HS-27A (cell line): ENCODE data around the gene NTN3.
"Not testable (repeated sequence)": the region's sequence is repeated elsewhere in the genome, so short reads cannot be mapped to it uniquely, and the experiment has no call there.

ENCODE experiments used
- DNase-seq: peaks from one replicate; pipeline ENCODE4 v3.0.0-alpha.2; 2012; ENCODE audit warnings: low read depth, missing footprints

The NTN3 gene

GRCh38 chr16:2479996-2480395 lies 8.9 kb downstream of the NTN3 start:
- not testable (repeated sequence) for DNase-seq

DNA sequence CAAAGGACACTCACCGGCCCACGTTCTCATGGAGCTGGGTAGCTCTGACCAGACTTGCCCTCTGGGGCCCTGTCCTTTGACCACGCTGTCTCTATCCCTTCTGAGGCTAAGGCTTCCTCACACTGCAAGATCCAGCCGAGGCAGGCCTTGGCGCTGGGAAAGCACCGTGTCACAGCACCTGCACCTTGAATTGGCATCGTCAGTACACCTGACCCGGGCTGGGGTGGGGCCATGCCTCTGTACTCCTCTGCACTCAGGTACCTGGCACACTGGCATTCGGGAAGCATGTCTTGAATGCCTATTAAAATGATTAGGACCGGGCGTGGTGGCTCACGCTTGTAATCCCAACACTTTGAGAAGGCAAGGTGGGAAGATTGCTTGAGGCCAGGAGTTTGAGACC lies 9.9 kb downstream of the NTN3 start:
- no peak for DNase-seq

GRCh38 chr16:2481676-2482075 lies 10.6 kb downstream of the NTN3 start:
- DNase-seq: no peak

- no peak for DNase-seq
Measured at GRCh38 chr16:2482249-2482648, 11.2 kb downstream of the NTN3 start.

- no peak for DNase-seq
Measured at GRCh38 chr16:2482708-2483534, 11.8 kb downstream of the NTN3 start.

DNA sequence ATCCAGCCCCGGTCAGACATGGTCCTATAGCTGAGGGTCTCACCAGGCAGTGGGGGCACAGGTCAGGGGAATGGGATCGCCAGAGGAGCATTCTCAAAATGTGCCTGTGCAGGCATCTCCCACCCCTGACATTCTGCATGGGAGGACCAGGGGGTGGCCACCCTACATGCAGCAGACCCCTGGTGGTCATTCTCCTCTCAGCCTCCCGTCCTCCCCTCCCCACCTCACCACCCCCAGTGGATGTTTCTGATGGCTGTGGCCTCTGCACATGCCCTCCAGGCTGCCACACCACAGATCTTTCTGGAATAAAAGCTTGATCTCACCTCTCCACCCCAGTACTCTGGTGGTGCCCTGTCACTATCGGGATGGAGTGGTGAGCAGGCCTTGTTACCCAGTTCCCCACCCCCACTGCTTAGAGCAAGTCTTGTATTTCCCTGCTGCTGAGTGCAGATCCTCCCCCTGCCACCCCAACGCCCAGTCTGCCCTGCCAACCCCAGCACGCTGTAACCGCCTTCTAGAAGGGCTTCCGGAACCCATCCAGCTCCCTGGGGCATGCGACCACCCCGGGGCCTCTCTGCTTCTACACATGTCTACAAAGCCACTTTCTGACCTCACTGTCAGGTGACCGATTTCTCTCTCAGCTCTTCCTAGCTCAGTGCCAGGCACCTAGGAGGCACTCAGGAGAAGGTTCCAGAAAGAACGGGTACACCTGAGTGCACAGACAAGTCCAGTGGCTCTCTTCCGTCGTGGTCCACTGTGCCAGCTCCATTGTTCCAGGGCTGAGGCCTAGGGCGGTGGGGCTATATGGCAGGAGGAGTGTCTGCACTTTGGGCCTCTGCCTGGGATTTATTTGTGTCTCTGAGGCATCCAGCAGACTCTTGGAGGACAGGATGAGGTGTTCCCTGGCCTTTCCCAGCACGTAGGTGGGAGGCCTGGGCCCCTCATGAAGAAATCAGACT lies 13.1 kb downstream of the NTN3 start:
- DNase-seq: no peak

GRCh38 chr16:2484898-2485508 lies 13.9 kb downstream of the NTN3 start:
- no peak for DNase-seq

GRCh38 chr16:2485811-2486507 lies 14.9 kb downstream of the NTN3 start:
- no peak for DNase-seq

DNA sequence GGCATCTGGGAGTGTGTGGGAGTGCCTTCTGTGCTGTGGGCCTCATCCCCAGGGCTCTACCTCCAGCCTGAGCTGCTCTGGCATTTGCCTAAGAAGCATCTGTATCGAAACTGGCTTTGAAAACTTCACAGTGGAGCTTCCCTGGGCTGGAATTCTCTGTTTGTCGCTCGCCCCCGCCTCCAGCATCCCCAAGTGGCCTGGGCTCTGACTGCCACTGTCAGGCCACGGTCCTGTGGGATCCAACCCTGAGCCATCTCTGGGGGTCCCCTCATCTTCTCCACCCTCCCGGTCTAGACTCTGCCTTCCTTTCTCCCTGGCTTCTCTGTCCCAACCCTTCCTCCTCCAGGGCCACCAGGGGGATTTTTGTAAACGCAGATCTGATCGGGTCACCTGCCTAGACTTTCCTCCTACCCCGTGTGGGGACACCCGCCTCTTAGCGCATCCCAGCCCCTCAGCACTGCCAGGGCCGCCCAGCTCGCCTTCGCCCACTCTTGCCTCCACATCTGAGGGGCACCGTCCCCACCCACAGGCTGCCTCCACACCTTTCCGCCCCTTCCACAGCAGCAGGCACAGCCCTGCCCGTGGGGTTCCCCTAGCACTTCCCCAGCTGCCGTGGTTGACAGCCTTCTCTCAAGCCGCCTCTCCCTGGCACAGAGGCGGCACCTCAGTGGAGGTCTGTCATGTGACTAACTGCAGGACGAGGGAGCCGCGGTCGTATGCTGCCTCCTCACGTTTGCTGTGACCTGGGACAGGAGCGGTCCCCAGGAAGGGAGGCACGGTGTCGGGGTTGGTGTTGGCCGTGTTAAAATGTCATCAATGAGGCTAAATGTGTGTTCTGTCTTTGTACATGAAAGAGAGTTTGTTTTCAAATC lies 15.8 kb downstream of the NTN3 start:
- no peak for DNase-seq

DNA sequence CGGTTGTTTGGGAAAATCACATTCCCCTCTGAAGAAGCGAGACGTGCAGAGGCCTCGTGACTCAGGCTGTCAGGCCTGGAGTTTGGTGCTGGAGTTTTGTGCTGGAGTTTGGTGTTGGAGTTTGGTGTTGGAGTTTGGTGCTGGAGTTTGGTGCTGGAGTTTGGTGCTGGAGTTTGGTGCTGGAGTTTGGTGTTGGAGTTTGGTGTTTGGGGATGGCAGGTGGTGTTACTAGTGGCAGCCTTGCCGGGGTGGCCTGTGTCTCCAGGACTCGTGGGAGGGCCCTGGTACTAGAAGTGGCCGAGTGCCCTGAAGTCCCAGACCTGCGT lies 16.4 kb downstream of the NTN3 start:
- no peak for DNase-seq

DNA sequence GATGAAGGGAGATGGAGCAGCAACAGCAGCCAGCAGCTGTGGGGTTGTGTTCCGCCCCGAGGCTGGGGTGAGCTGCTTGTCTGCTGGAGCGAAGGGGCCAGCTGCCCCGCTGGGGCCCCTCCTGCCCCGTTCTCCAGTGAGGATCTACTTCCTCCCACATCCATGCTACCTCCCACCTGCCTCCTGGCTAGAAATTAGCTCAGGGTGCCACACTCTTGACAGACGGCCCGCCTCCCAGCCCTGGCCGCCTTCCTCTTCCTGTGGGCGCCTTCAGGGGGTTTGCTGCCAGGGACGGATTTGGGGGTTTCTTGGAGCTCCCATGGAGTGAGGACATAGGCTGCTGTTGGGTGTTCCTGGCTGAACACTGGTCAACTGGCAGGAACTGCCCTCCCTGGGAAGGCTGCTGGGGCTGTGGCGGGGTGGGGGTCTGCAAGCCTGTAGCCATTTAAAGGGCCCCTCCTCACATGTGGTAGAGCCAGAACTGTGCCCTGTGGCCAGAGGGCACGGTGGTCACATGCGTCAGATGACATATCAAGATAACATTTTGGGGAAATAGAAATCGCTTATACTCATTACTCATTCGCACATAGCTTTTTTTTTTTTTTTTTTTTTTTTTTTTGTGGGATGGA lies 16.9 kb downstream of the NTN3 start:
- DNase-seq: no peak

DNA sequence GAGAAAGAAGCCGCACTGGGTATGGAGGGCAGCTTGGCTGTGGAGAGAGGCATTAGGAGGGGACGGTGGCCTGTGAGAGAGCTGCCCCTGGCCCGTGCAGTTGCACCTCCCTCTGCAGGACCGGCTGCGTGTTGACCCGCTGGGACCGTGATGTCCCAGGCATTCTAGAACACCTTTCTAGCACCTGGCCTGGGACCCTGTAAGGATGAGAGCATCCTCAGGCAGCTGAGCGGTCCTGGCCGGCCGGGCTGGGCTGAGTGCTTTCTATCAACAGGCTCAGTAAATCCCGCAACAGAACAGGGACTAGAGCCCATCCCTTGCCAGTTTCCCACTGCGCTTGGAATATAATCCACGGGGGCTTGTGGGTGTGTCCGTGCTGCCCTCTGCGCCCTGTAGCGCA lies 18.5 kb downstream of the NTN3 start:
- DNase-seq: no peak

GRCh38 chr16:2490190-2491105 lies 19.4 kb downstream of the NTN3 start:
- DNase-seq: no peak

GRCh38 chr16:2492292-2492691 lies 21.2 kb downstream of the NTN3 start:
- no peak for DNase-seq

GRCh38 chr16:2493605-2494004 lies 22.5 kb downstream of the NTN3 start:
- DNase-seq: no peak

DNA sequence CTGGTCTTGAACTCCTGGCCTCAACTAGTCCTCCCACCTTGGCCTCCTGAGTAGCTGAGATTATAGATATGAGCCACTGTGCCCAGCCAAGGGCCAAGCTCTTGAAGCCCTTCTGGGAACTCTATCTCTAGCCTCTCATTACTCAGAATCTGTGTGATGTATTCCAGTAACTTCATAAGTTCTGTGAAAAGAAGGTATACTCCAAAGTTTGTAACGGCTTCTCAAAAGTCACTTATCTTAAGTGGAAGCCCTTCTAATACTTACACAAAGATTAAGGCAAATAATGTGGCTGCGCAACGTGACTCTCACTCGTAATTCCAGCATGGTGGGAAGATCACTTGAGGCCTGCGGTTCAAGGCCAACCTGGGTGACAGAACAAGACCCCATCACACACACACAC lies 23.5 kb downstream of the NTN3 start:
- no peak for DNase-seq

DNA sequence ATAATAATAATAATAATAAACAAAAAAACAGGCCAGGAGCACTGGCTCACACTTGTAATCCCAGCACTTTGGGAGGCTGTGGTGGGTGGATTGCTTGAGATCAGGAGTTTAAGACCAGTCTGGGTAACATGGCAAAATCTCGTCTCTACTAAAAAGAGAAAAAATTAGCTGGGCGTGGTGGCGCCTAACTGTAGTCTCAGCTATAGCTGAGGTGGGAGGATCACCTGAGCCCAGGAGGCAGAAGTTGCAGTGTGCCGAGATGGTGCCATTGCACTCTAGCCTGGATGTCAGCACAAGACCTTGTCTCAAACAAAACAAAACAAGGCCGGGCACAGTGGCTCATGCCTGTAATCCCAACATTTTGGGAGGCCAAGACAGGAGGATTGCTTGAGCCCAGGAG lies 23.9 kb downstream of the NTN3 start:
- DNase-seq: no peak

DNA sequence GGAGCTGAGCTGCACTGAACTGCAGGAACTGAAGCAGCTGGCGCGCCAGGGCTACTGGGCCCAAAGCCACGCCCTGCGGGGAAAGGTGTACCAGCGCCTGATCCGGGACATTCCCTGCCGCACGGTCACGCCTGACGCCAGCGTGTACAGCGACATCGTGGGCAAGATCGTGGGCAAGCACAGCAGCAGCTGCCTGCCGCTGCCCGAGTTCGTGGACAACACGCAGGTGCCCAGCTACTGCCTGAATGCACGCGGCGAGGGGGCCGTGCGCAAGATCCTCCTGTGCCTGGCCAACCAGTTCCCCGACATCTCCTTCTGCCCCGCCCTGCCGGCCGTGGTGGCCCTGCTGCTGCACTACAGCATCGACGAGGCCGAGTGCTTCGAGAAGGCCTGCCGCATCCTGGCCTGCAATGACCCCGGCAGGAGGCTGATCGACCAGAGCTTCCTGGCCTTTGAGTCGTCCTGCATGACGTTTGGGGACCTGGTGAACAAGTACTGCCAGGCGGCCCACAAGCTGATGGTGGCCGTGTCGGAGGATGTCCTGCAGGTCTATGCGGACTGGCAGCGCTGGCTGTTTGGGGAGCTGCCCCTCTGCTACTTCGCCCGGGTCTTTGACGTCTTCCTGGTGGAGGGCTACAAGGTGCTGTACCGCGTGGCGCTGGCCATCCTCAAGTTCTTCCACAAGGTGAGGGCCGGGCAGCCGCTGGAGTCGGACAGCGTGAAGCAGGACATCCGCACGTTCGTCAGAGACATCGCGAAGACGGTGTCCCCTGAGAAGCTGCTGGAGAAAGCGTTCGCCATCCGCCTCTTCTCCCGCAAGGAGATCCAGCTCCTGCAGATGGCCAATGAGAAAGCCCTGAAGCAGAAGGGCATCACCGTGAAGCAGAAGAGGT lies 25.4 kb downstream of the NTN3 start:
- DNase-seq: no peak
